SK-N-SH (cell line): ENCODE measurements around the gene ZNF133. TPM values are rescaled to one million over a fixed set of nuclear protein-coding genes. Genes with fewer than 3 reads are reported as not detected.

Experiments
- CTCF ChIA-PET: fragments of 300-600, 350-600 bp; formaldehyde crosslinking; extraction: SDS; loops from one replicate; lab custom pipeline; 2021; lab: Yijun Ruan, JAX
- POLR2A ChIA-PET: fragments of 350-600 bp; sonication (Branson Sonifier 250); formaldehyde crosslinking; extraction: SDS; loops from one replicate; lab custom pipeline; 2020; ENCODE audit warnings: antibody characterized with exemption, inconsistent platforms; lab: Yijun Ruan, JAX
- DNase-seq: peaks from one replicate; pipeline ENCODE4 v3.0.0; 2012
- H2AFZ ChIP-seq: fragments of 200-600 bp; sonication (generic); 2 replicates; pipeline ENCODE4 v1.8.1; 2016; ENCODE audit warnings: antibody characterized with exemption, mild to moderate bottlenecking, low read depth
- H3F3A ChIP-seq: fragments of 200-600 bp; sonication (generic); replicated peaks from 2 replicates; pipeline ENCODE3; 2016; ENCODE audit warnings: antibody characterized with exemption, mild to moderate bottlenecking; ENCODE audit not compliant: insufficient read depth
- H3K27ac ChIP-seq, 2 experiments: fragments of 200-500 bp in 1 of 2; fragments of 200-600 bp in 1 of 2; sonication (Bioruptor generic) in 1 of 2; sonication (generic), shearing (Covaris generic) in 1 of 2; 2 replicates each; pipeline versions ENCODE4 v1.5.1 to v1.6.1; 2014 to 2016; ENCODE audit warnings: low read depth in 2 of 2, inconsistent platforms in 1 of 2, low read length in 1 of 2, mild to moderate bottlenecking in 1 of 2, mixed read lengths in 1 of 2
- H3K27me3 ChIP-seq: fragments of 200-600 bp; sonication (generic), shearing (Covaris generic); 2 replicates; pipeline ENCODE4 v1.6.1; 2016; ENCODE audit warnings: mixed run types; ENCODE audit not compliant: insufficient read depth
- H3K36me3 ChIP-seq, 2 experiments: fragments of 200-500 bp in 1 of 2; fragments of 200-600 bp in 1 of 2; sonication (Bioruptor generic) in 1 of 2; sonication (generic) in 1 of 2; replicated peaks in 1 of 2; 2 replicates each; pipeline versions ENCODE3 to v1.5.1; 2014 to 2016; ENCODE audit warnings: low read length in 1 of 2, mild to moderate bottlenecking in 1 of 2; ENCODE audit not compliant: insufficient read depth in 2 of 2, control insufficient read depth in 1 of 2
- H3K4me1 ChIP-seq, 2 experiments: fragments of 200-500 bp in 1 of 2; fragments of 200-600 bp in 1 of 2; sonication (Bioruptor generic) in 1 of 2; sonication (generic), shearing (Covaris generic) in 1 of 2; 2 replicates each; pipeline versions ENCODE4 v1.5.1 to v1.6.1; 2014 to 2016; ENCODE audit warnings: low read depth in 1 of 2, low read length in 1 of 2, mixed run types in 1 of 2; ENCODE audit not compliant: insufficient read depth in 2 of 2, control insufficient read depth in 1 of 2
- H3K4me2 ChIP-seq: fragments of 200-600 bp; sonication (generic), shearing (Covaris generic); 2 replicates; pipeline ENCODE4 v1.6.1; 2017; ENCODE audit warnings: mixed run types
- H3K4me3 ChIP-seq, 2 experiments: fragments of 200-500 bp in 1 of 2; fragments of 200-600 bp in 1 of 2; sonication (Bioruptor generic) in 1 of 2; sonication (generic), shearing (Covaris generic) in 1 of 2; 2 replicates each; pipeline versions ENCODE4 v1.5.1 to v1.8.1; 2014 to 2016; ENCODE audit warnings: low read depth in 2 of 2, inconsistent platforms in 1 of 2, low read length in 1 of 2, mild to moderate bottlenecking in 1 of 2, mixed read lengths in 1 of 2, moderate library complexity in 1 of 2
- H3K79me2 ChIP-seq: fragments of 200-600 bp; sonication (generic); 2 replicates; pipeline ENCODE4 v1.8.1; 2017; ENCODE audit warnings: mild to moderate bottlenecking; ENCODE audit not compliant: insufficient read depth
- H3K9ac ChIP-seq: fragments of 200-600 bp; sonication (generic); 2 replicates; pipeline ENCODE4 v1.6.1; 2017; ENCODE audit warnings: mixed run types
- H3K9me2 ChIP-seq: fragments of 200-600 bp; sonication (generic); 2 replicates; pipeline ENCODE4 v1.6.1; 2017; ENCODE audit warnings: mixed run types
- H3K9me3 ChIP-seq: fragments of 200-600 bp; sonication (generic); 2 replicates; pipeline ENCODE4 v1.6.1; 2017; ENCODE audit warnings: mixed run types, mild to moderate bottlenecking, moderate library complexity
- H4K20me1 ChIP-seq: fragments of 200-600 bp; sonication (generic); 2 replicates; pipeline ENCODE4 v1.6.1; 2017; ENCODE audit warnings: mild to moderate bottlenecking, mixed run types; ENCODE audit not compliant: insufficient read depth
- CTCF ChIP-seq: fragments of 200-600 bp; sonication (generic); IDR thresholded peaks from 2 replicates; pipeline ENCODE4 v1.6.1; 2017; ENCODE audit warnings: antibody characterized with exemption, mild to moderate bottlenecking, moderate library complexity
- FOSL2 ChIP-seq: IDR thresholded peaks from 2 replicates; pipeline ENCODE4 v1.4.0; 2012; ENCODE audit warnings: low read depth, mild to moderate bottlenecking, moderate library complexity, borderline replicate concordance
- JUND ChIP-seq: IDR thresholded peaks from 2 replicates; pipeline ENCODE4 v1.4.0; 2012
- MXI1 ChIP-seq: IDR thresholded peaks from 2 replicates; pipeline ENCODE4 v1.6.1; 2012; ENCODE audit warnings: mild to moderate bottlenecking, low read depth, low read length, improper control_type of control experiment
- NRF1 ChIP-seq: IDR thresholded peaks from 2 replicates; pipeline ENCODE4 v1.6.1; 2012; ENCODE audit warnings: low read depth, mild to moderate bottlenecking, low read length
- RAD21 ChIP-seq: IDR thresholded peaks from 2 replicates; pipeline ENCODE4 v1.6.1; 2012; ENCODE audit warnings: mild to moderate bottlenecking, low read length
- RFX5 ChIP-seq: IDR thresholded peaks from 2 replicates; pipeline ENCODE4 v1.6.1; 2012; ENCODE audit warnings: mild to moderate bottlenecking, improper control_type of control experiment, low read length
- SIN3A ChIP-seq: IDR thresholded peaks from 2 replicates; pipeline ENCODE4 v1.6.1; 2012; ENCODE audit warnings: low read depth, mild to moderate bottlenecking, low read length, moderate library complexity, borderline replicate concordance
- SMC3 ChIP-seq: IDR thresholded peaks from 2 replicates; pipeline ENCODE4 v1.6.1; 2012; ENCODE audit warnings: low read depth, low read length, improper control_type of control experiment
- TAF1 ChIP-seq: IDR thresholded peaks from 2 replicates; pipeline ENCODE4 v1.6.1; 2012; ENCODE audit warnings: low read depth, mild to moderate bottlenecking, low read length, moderate library complexity, borderline replicate concordance
- USF1 ChIP-seq: IDR thresholded peaks from 2 replicates; pipeline ENCODE4 v1.4.0; 2012; ENCODE audit warnings: low read depth, borderline replicate concordance
- WGBS: methylation state at CpG from one replicate; pipeline ENCODE4 v1.1.6; 2017; ENCODE audit warnings: low lambda C conversion rate; 5-methylcytosine and 5-hydroxymethylcytosine counted together
- polyA plus RNA-seq, 3 experiments: library from polyadenylated mRNA; depleted of rRNA; stranded (reverse); fragments of >200 nt; gene quantifications; 2 replicates each; pipeline ENCODE4 v1.2.3, GENCODE V29; 2012
- TF ChIP-seq, protein P1 (sequence below): fragments of 150-350 bp; IDR thresholded peaks from 2 replicates; pipeline ENCODE4 v1.6.1; 2016; ENCODE audit warnings: mild to moderate bottlenecking, low read depth, low read length

The ZNF133 gene
- polyA plus RNA-seq, 1 of the 3 experiments (the other 2 are of a cell fraction): 15.5 TPM

DNA sequence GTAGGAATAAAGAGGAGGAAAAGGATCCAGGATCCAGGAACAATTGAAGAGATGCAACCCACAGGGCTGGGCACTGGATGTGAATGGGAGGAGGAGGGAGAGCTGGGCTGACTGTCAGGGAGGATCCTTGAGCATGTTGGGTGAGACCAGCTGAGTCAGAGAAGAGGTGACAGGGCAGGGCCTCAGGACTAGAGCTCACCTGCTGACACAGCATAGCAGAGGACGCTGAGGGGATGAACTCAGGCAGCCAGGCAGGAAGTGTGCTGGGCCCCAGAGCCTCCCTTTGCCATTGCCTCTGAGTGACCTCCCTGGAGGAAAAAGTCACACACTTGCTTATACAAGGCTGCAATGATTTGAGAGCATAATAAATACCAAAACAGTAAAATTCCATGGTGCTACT lies 72.3 kb downstream of the ZNF133 start:
- DNase-seq: no peak
- Histone ChIP-seq H3K9me2 (no peaks in the 10 kb centered on the region), H2AFZ (no peak overlapping the region), H3K9ac (no peak overlapping the region), H3K4me1 (no peaks in the 10 kb centered on the region), H3K27me3 (0 out of 2 replicates have a peak, but pooled peaks cover 7% of the 10 kb centered on the region), H3K4me2 (no peak overlapping the region), H3K27ac (no peak overlapping the region), H3K79me2 (no peaks in the 10 kb centered on the region), H3K36me3 (no peaks in the 10 kb centered on the region), H3K4me3 (no peak overlapping the region), H3F3A (no peaks in the 10 kb centered on the region), H4K20me1 (no peaks in the 10 kb centered on the region), H3K9me3 (no peaks in the 10 kb centered on the region)
- whole genome bisulfite sequencing: 33% methylated on average over 1 of the region's 1 CpG
- ChIA-PET CTCF (no interaction called here), POLR2A (no interaction called here)
- TF ChIP-seq FOSL2 (no peak), JUND (no peak)

DNA sequence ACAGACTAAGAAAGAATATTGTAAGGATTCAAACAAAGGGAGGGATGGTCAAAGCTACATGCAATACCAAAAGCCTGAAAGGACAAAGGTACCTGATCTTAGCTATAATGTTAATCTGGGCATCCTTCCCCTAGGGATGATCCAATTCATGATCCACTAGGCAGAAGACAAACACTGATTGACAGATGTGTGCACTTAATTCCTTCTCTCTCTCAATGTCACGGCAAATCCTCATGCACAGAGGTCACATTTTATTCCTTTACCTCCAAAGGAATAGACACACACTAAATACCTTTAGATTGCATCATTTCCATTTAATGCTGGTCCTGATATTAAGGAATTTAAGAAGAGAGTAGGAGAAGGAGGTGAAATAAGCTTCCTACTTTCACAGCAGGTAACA lies 73.4 kb downstream of the ZNF133 start:
- H3K36me3 ChIP-seq: no peaks in the 10 kb centered on the region
- TF ChIP-seq RAD21 (no peak), RFX5 (no peak), CTCF (no peak), SIN3A (no peak), TAF1 (no peak), MXI1 (no peak), SMC3 (no peak), USF1 (no peak)
- TF ChIP-seq, all 33 proteins: peak for 0
- Histone ChIP-seq H2AFZ (no peak overlapping the region), H3K27ac (no peak overlapping the region), H3F3A (no peaks in the 10 kb centered on the region), H3K9me3 (no peaks in the 10 kb centered on the region), H3K9ac (no peak overlapping the region), H3K27me3 (0 out of 2 replicates have a peak, but pooled peaks cover 7% of the 10 kb centered on the region), H3K9me2 (no peaks in the 10 kb centered on the region), H3K4me3 (no peak overlapping the region), H3K4me2 (no peak overlapping the region), H4K20me1 (no peaks in the 10 kb centered on the region), H3K79me2 (no peaks in the 10 kb centered on the region), H3K4me1 (no peaks in the 10 kb centered on the region)
- WGBS: 37% methylated on average over 1 of the region's 1 CpG
- CTCF ChIA-PET: no interaction called here
- DNase-seq: no peak
- POLR2A ChIA-PET: no interaction called here

GRCh38 chr20:18362916-18363315 lies 74.6 kb downstream of the ZNF133 start:
- POLR2A ChIA-PET: no interaction called here

More at GRCh38 chr20:18362916-18363315, 74.6 kb downstream of the ZNF133 start:
- Histone ChIP-seq H3K27me3 (0 out of 2 replicates have a peak, but pooled peaks cover 7% of the 10 kb centered on the region), H3K36me3 (no peaks in the 10 kb centered on the region), H3F3A (no peaks in the 10 kb centered on the region), H3K9me3 (no peaks in the 10 kb centered on the region), H4K20me1 (no peaks in the 10 kb centered on the region), H3K27ac (no peak overlapping the region), H3K4me1 (no peaks in the 10 kb centered on the region), H3K79me2 (no peaks in the 10 kb centered on the region), H3K9me2 (no peaks in the 10 kb centered on the region), H3K9ac (no peak overlapping the region), H3K4me2 (no peak overlapping the region), H3K4me3 (no peak overlapping the region), H2AFZ (no peak overlapping the region)
- DNase-seq: no peak
- TF ChIP-seq RFX5 (no peak), NRF1 (no peak), JUND (no peak)
- TF ChIP-seq, protein P1, sequence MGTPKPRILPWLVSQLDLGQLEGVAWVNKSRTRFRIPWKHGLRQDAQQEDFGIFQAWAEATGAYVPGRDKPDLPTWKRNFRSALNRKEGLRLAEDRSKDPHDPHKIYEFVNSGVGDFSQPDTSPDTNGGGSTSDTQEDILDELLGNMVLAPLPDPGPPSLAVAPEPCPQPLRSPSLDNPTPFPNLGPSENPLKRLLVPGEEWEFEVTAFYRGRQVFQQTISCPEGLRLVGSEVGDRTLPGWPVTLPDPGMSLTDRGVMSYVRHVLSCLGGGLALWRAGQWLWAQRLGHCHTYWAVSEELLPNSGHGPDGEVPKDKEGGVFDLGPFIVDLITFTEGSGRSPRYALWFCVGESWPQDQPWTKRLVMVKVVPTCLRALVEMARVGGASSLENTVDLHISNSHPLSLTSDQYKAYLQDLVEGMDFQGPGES: no peak
- CTCF ChIA-PET: no interaction called here
- WGBS: 56% methylated on average over 13 of the region's 13 CpGs
